Fibroblast of lung (primary cell): ENCODE measurements around the gene OSTM1.

Experiments used
- CTCF ChIP-seq, 2 donors: IDR thresholded peaks in 1 of 2; conservative IDR thresholded peaks in 1 of 2; 1 replicate in 1 of 2; 2 replicates in 1 of 2; pipeline ENCODE4 v1.5.1; 2011 to 2012; ENCODE audit warnings: low read length in 2 of 2, control low read depth in 1 of 2, inconsistent platforms in 1 of 2, low read depth in 1 of 2, mild to moderate bottlenecking in 1 of 2
- EZH2 ChIP-seq: IDR thresholded peaks from 2 replicates; pipeline ENCODE4 v1.5.1; 2012; ENCODE audit warnings: low read length, control low read depth, mild to moderate bottlenecking; ENCODE audit errors: missing control alignments

GRCh38 chr6:108108374-108108773 is 33.8 kb upstream of the OSTM1 start:
- TF ChIP-seq CTCF (conservative IDR thresholded peaks at IDR 0.05 in 1 of 2, IDR thresholded peaks at IDR 0.05 in 1 of 2; ENCODE audit: low read depth in 1 of 2, low read length in 2 of 2) = no peak
- TF ChIP-seq EZH2 = no peak
